ENCODE data around the gene TSC2. TPM values are rescaled to one million over a fixed set of nuclear protein-coding genes. Genes with fewer than 3 reads are reported as not detected.

The TSC2 gene
- total RNA-seq, 1 experiment from 2014 or later: 42.6 TPM

GRCh38 chr16:2085669-2086068, 37.9 kb downstream of the TSC2 start:
- no peaks in the 10 kb centered on the region for H3K27me3 ChIP-seq (ENCODE audit: control insufficient read depth, insufficient read depth, low read length)

GRCh38 chr16:2086106-2086742, 38.4 kb downstream of the TSC2 start:
- no peak for DNase-seq
- no peak overlapping the region for H3K4me3 ChIP-seq (ENCODE audit: insufficient read depth, low read depth, low read length)
- peaks cover 2% of the 10 kb centered on the region for H3K36me3 ChIP-seq (replicated peaks; ENCODE audit: control insufficient read depth, insufficient read depth, low read length)
- H3K27me3 ChIP-seq (ENCODE audit: control insufficient read depth, insufficient read depth, low read length): no peaks in the 10 kb centered on the region

More at GRCh38 chr16:2085669-2086068, 37.9 kb downstream of the TSC2 start:
- DNase-seq: no peak
- Histone ChIP-seq H3K36me3 (replicated peaks; ENCODE audit: control insufficient read depth, insufficient read depth, low read length) (peaks cover 2% of the 10 kb centered on the region), H3K4me3 (ENCODE audit: insufficient read depth, low read depth, low read length) (no peak overlapping the region)

- no peak for DNase-seq
- Histone ChIP-seq H3K27me3 (ENCODE audit: control insufficient read depth, insufficient read depth, low read length) (no peaks in the 10 kb centered on the region), H3K4me3 (ENCODE audit: insufficient read depth, low read depth, low read length) (no peak overlapping the region), H3K36me3 (replicated peaks; ENCODE audit: control insufficient read depth, insufficient read depth, low read length) (peaks cover 2% of the 10 kb centered on the region)
Observed at GRCh38 chr16:2086812-2087747, 39.3 kb downstream of the TSC2 start.

- DNase-seq: no peak
- no peaks in the 10 kb centered on the region for H3K27me3 ChIP-seq (ENCODE audit: control insufficient read depth, insufficient read depth, low read length)
- H3K4me3 ChIP-seq (ENCODE audit: insufficient read depth, low read depth, low read length): no peak overlapping the region
- H3K36me3 ChIP-seq (replicated peaks; ENCODE audit: control insufficient read depth, insufficient read depth, low read length): no peaks in the 10 kb centered on the region; the same call in none of the 2 replicates
Observed at GRCh38 chr16:2087748-2088631, 40.2 kb downstream of the TSC2 start.

GRCh38 chr16:2088759-2089358, 41.1 kb downstream of the TSC2 start:
- H3K27me3 ChIP-seq (ENCODE audit: control insufficient read depth, insufficient read depth, low read length): no peaks in the 10 kb centered on the region
- no peak for DNase-seq
- no peak overlapping the region for H3K4me3 ChIP-seq (ENCODE audit: insufficient read depth, low read depth, low read length)
- no peaks in the 10 kb centered on the region; the same call in none of the 2 replicates for H3K36me3 ChIP-seq (replicated peaks; ENCODE audit: control insufficient read depth, insufficient read depth, low read length)

GRCh38 chr16:2089706-2090480, 42.1 kb downstream of the TSC2 start:
- no peaks in the 10 kb centered on the region for H3K27me3 ChIP-seq (ENCODE audit: control insufficient read depth, insufficient read depth, low read length)
- DNase-seq: no peak
- H3K36me3 ChIP-seq (replicated peaks; ENCODE audit: control insufficient read depth, insufficient read depth, low read length): peaks cover 1% of the 10 kb centered on the region
- H3K4me3 ChIP-seq (ENCODE audit: insufficient read depth, low read depth, low read length): no peak overlapping the region

GRCh38 chr16:2090481-2090776, 42.6 kb downstream of the TSC2 start:
- peaks cover 1% of the 10 kb centered on the region for H3K36me3 ChIP-seq (replicated peaks; ENCODE audit: control insufficient read depth, insufficient read depth, low read length)
- no peak for DNase-seq
- H3K27me3 ChIP-seq (ENCODE audit: control insufficient read depth, insufficient read depth, low read length): no peaks in the 10 kb centered on the region
- H3K4me3 ChIP-seq (ENCODE audit: insufficient read depth, low read depth, low read length): peak overlapping the region; percentile 43; the same call in 1 of the 2 replicates

- H3K4me3 ChIP-seq (ENCODE audit: insufficient read depth, low read depth, low read length): peak overlapping the region; percentile 54
- peaks cover 1% of the 10 kb centered on the region for H3K36me3 ChIP-seq (replicated peaks; ENCODE audit: control insufficient read depth, insufficient read depth, low read length)
- peak; percentile 100 for DNase-seq
- H3K27me3 ChIP-seq (ENCODE audit: control insufficient read depth, insufficient read depth, low read length): no peaks in the 10 kb centered on the region
Observed at GRCh38 chr16:2090777-2091546, 43.2 kb downstream of the TSC2 start.

GRCh38 chr16:2091547-2092255, 43.9 kb downstream of the TSC2 start:
- no peaks in the 10 kb centered on the region for H3K27me3 ChIP-seq (ENCODE audit: control insufficient read depth, insufficient read depth, low read length)
- peak overlapping the region; percentile 54 for H3K4me3 ChIP-seq (ENCODE audit: insufficient read depth, low read depth, low read length)
- H3K36me3 ChIP-seq (replicated peaks; ENCODE audit: control insufficient read depth, insufficient read depth, low read length): peaks cover 1% of the 10 kb centered on the region
- DNase-seq: peak; percentile 86

GRCh38 chr16:2092256-2092620, 44.5 kb downstream of the TSC2 start:
- no peaks in the 10 kb centered on the region for H3K27me3 ChIP-seq (ENCODE audit: control insufficient read depth, insufficient read depth, low read length)
- DNase-seq: no peak
- H3K36me3 ChIP-seq (replicated peaks; ENCODE audit: control insufficient read depth, insufficient read depth, low read length): peaks cover 1% of the 10 kb centered on the region
- H3K4me3 ChIP-seq (ENCODE audit: insufficient read depth, low read depth, low read length): no peak overlapping the region

- H3K36me3 ChIP-seq (replicated peaks; ENCODE audit: control insufficient read depth, insufficient read depth, low read length): peaks cover 1% of the 10 kb centered on the region
Observed at GRCh38 chr16:2092866-2093265, 45.1 kb downstream of the TSC2 start.

GRCh38 chr16:2093793-2094192, 46.0 kb downstream of the TSC2 start:
- peaks cover 1% of the 10 kb centered on the region; the same call in 1 of the 2 replicates for H3K36me3 ChIP-seq (replicated peaks; ENCODE audit: control insufficient read depth, insufficient read depth, low read length)
- no peak overlapping the region for H3K4me3 ChIP-seq (ENCODE audit: insufficient read depth, low read depth, low read length)
- no peaks in the 10 kb centered on the region for H3K27me3 ChIP-seq (ENCODE audit: control insufficient read depth, insufficient read depth, low read length)
- DNase-seq: no peak

More at GRCh38 chr16:2092866-2093265, 45.1 kb downstream of the TSC2 start:
- no peak for DNase-seq
- Histone ChIP-seq H3K27me3 (ENCODE audit: control insufficient read depth, insufficient read depth, low read length) (no peaks in the 10 kb centered on the region), H3K4me3 (ENCODE audit: insufficient read depth, low read depth, low read length) (no peak overlapping the region)
